ENCODE measurements around the gene FMO4. TPM values are rescaled to one million over a fixed set of nuclear protein-coding genes. Genes with fewer than 3 reads are reported as not detected.

Gene FMO4
- total and polyA plus RNA-seq, 2 donors (not counting 3 experiments of a cell fraction or from before 2014, with no cell fraction given), result 0.25 to 0.33 TPM

DNA sequence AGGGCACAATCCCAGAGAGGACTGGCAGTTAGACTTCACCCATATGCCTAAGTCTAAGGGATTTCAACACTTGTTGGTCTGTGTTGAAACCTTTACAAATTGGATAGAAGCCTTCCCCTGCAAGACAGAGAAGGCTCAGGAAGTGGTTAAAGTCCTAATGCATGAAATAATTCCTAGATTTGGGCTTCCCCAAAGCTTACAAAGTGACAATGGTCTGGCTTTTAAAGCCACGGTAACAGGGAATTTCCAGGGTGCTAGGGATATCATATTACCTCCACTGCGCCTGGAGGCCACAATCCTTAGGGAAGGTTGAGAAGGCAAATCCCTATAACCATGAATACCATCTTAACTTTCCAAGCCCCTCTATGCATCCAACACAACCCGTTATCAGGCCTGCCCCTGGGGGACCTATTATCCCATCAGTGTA is 3.3 kb upstream of the FMO4 start:
- Histone ChIP-seq H3K4me3 (replicated peaks in 1 of 3; ENCODE audit: insufficient read depth in 1 of 3, low read depth in 1 of 3, low read length in 3 of 3) (no peak overlapping the region), H4K20me1 (replicated peaks; ENCODE audit: control insufficient read depth, extremely low read depth, insufficient read depth, low read length) (no peaks in the 10 kb centered on the region), H3K9me3 (replicated peaks; ENCODE audit: control insufficient read depth, insufficient read depth, low read length) (no peaks in the 10 kb centered on the region), H3K79me2 (ENCODE audit: control insufficient read depth, insufficient read depth, low read length) (no peaks in the 10 kb centered on the region), H3K27me3 (ENCODE audit: control insufficient read depth in 2 of 2, insufficient read depth in 2 of 2, low read length in 2 of 2) (no peaks in the 10 kb centered on the region), H3K9me1 (replicated peaks; ENCODE audit: control insufficient read depth, extremely low read depth, insufficient read depth, low read length) (no peaks in the 10 kb centered on the region), H3K9ac (replicated peaks; ENCODE audit: extremely low read depth, insufficient read depth, low read length) (no peak overlapping the region), H3K4me2 (ENCODE audit: insufficient read depth, low read length) (no peak overlapping the region), H3K36me3 (ENCODE audit: control insufficient read depth in 2 of 2, extremely low read depth in 1 of 2, insufficient read depth in 2 of 2, low read length in 2 of 2) (no peaks in the 10 kb centered on the region), H2AFZ (ENCODE audit: low read depth, low read length) (no peak overlapping the region), H3K27ac (ENCODE audit: insufficient read depth, low read depth, low read length) (no peak overlapping the region), H3K4me1 (ENCODE audit: control insufficient read depth, extremely low read depth, insufficient read depth, low read length) (peaks cover 4% of the 10 kb centered on the region)
- ChIA-PET CTCF (no interaction called here), POLR2A (no interaction called here)
- DNase-seq (ENCODE audit: low read depth, low spot score) (no peak), FAIRE-seq (no peak)
- dilution Hi-C loops (cut with MboI; ENCODE audit: extremely low pct_ligation_motif_present, low sequenced_read_pairs), result no loop called here
- intact Hi-C loops (cut with micrococcal nuclease), result loop anchor here (5.0 kb wide), 1 partner anchor 623 kb away; no protein-coding TSS in a partner anchor
- BruUV-seq (replicated peaks), result no TSS peak
- no peak for TF ChIP-seq MYC (IDR thresholded peaks at IDR 0.05; ENCODE audit: low read depth, low read length)
- TF ChIP-seq, protein P1, sequence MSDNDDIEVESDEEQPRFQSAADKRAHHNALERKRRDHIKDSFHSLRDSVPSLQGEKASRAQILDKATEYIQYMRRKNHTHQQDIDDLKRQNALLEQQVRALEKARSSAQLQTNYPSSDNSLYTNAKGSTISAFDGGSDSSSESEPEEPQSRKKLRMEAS (IDR thresholded peaks at IDR 0.05; ENCODE audit: insufficient read depth, insufficient read length), result no peak
- TF ChIP-seq, protein P2, sequence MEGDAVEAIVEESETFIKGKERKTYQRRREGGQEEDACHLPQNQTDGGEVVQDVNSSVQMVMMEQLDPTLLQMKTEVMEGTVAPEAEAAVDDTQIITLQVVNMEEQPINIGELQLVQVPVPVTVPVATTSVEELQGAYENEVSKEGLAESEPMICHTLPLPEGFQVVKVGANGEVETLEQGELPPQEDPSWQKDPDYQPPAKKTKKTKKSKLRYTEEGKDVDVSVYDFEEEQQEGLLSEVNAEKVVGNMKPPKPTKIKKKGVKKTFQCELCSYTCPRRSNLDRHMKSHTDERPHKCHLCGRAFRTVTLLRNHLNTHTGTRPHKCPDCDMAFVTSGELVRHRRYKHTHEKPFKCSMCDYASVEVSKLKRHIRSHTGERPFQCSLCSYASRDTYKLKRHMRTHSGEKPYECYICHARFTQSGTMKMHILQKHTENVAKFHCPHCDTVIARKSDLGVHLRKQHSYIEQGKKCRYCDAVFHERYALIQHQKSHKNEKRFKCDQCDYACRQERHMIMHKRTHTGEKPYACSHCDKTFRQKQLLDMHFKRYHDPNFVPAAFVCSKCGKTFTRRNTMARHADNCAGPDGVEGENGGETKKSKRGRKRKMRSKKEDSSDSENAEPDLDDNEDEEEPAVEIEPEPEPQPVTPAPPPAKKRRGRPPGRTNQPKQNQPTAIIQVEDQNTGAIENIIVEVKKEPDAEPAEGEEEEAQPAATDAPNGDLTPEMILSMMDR (IDR thresholded peaks at IDR 0.05; ENCODE audit: extremely low read depth in 1 of 2, insufficient read depth in 1 of 2, low read depth in 1 of 2, low read length in 2 of 2), result no peak
- TF ChIP-seq POLR2AphosphoS5 (IDR thresholded peaks at IDR 0.05; ENCODE audit: insufficient read depth, low read depth, low read length), result no peak
- no peak for TF ChIP-seq FOS (IDR thresholded peaks at IDR 0.05; ENCODE audit: borderline replicate concordance, insufficient read depth, low read length)
- TF ChIP-seq POLR2A (IDR thresholded peaks at IDR 0.05; ENCODE audit: low read depth, low read length), result no peak
- TF ChIP-seq EZH2 (IDR thresholded peaks at IDR 0.05; ENCODE audit: borderline replicate concordance, low read depth, low read length, severe bottlenecking), result no peak
- no peak for TF ChIP-seq JUN (IDR thresholded peaks at IDR 0.05; ENCODE audit: borderline replicate concordance, insufficient read depth, insufficient read length, low read depth)
- no peak for TF ChIP-seq GATA2 (IDR thresholded peaks at IDR 0.05; ENCODE audit: insufficient read depth, insufficient read length, low read depth, low read length)
